H1 (cell line): ENCODE results near the gene STKLD1. TPM values are rescaled to one million over a fixed set of nuclear protein-coding genes. Genes with fewer than 3 reads are reported as not detected.

Experiments
- CTCF ChIA-PET: fragments of 300-600 bp; sonication (Branson Sonifier 250); formaldehyde crosslinking; loops from one replicate; lab custom pipeline; 2021; ENCODE audit not compliant: partially characterized antibody; lab: Charles Lee
- POLR2A ChIA-PET: fragments of 300-600 bp; sonication (Branson Sonifier 250); formaldehyde crosslinking; loops from one replicate; lab custom pipeline; 2021; ENCODE audit warnings: inconsistent platforms; ENCODE audit not compliant: partially characterized antibody; lab: Charles Lee
- DNase-seq, 2 experiments: peaks; one replicate each; pipeline versions ENCODE4 v3.0.0 to v3.0.0-alpha.2; 2010 to 2022; ENCODE audit warnings: low spot score in 2 of 2, low read depth in 1 of 2, mixed read lengths in 1 of 2
- FAIRE-seq: peaks from 2 replicates; lab custom pipeline; 2011; peaks lifted over from hg19 to GRCh38; lab: Jason Lieb, UNC
- H2AFZ ChIP-seq: 2 replicates; pipeline ENCODE4 v1.8.1; 2012; ENCODE audit warnings: low read length, inconsistent platforms
- H2AK5ac ChIP-seq: 2 replicates; pipeline ENCODE4 v1.6.1; 2013; ENCODE audit warnings: low read depth, low read length
- H2BK120ac ChIP-seq: replicated peaks from 2 replicates; pipeline ENCODE3; 2013; ENCODE audit warnings: low read depth, low read length, inconsistent platforms
- H2BK12ac ChIP-seq: 2 replicates; pipeline ENCODE4 v1.6.1; 2013; ENCODE audit warnings: low read depth, low read length
- H2BK15ac ChIP-seq: 2 replicates; pipeline ENCODE4 v1.6.1; 2013; ENCODE audit warnings: low read length
- H2BK20ac ChIP-seq: 2 replicates; pipeline ENCODE4 v1.6.1; 2013; ENCODE audit warnings: low read length
- H2BK5ac ChIP-seq: 2 replicates; pipeline ENCODE4 v1.6.1; 2013; ENCODE audit warnings: low read depth, low read length
- H3K14ac ChIP-seq: 2 replicates; pipeline ENCODE4 v1.6.1; 2013; ENCODE audit warnings: inconsistent platforms; ENCODE audit not compliant: insufficient read length
- H3K18ac ChIP-seq: 2 replicates; pipeline ENCODE4 v1.6.1; 2013; ENCODE audit warnings: low read length; ENCODE audit errors: extremely low read depth
- H3K23ac ChIP-seq: 2 replicates; pipeline ENCODE4 v1.6.1; 2013; ENCODE audit warnings: inconsistent platforms; ENCODE audit not compliant: insufficient read length
- H3K23me2 ChIP-seq: 2 replicates; pipeline ENCODE4 v1.6.1; 2013; ENCODE audit warnings: low read depth, low read length
- H3K27ac ChIP-seq: 2 replicates; pipeline ENCODE4 v1.6.1; 2011; ENCODE audit warnings: low read depth, low read length, inconsistent platforms
- H3K27me3 ChIP-seq, 4 experiments: replicated peaks in 1 of 4; 1 replicate in 1 of 4; 2 replicates in 3 of 4; pipeline versions ENCODE4 v1.6.1 to v1.8.1; 2011 to 2013; ENCODE audit warnings: low read length in 3 of 4, mild to moderate bottlenecking in 3 of 4, inconsistent platforms in 2 of 4, mixed read lengths in 2 of 4, moderate library complexity in 1 of 4; ENCODE audit not compliant: control insufficient read depth in 3 of 4, insufficient read depth in 3 of 4; ENCODE audit errors: extremely low read depth in 1 of 4
- H3K36me3 ChIP-seq, 4 experiments: 2 replicates each; pipeline versions ENCODE4 v1.6.1 to v1.8.1; 2011 to 2013; ENCODE audit warnings: mild to moderate bottlenecking in 4 of 4, low read length in 3 of 4, moderate library complexity in 2 of 4, control low read depth in 1 of 4, inconsistent platforms in 1 of 4; ENCODE audit not compliant: insufficient read depth in 4 of 4, control insufficient read depth in 2 of 4
- H3K4ac ChIP-seq: replicated peaks from 2 replicates; pipeline ENCODE3; 2013; ENCODE audit warnings: low read length, low read depth, mixed read lengths, inconsistent platforms; ENCODE audit not compliant: insufficient read length
- H3K4me1 ChIP-seq, 4 experiments: replicated peaks in 1 of 4; 1 replicate in 1 of 4; 2 replicates in 3 of 4; pipeline versions ENCODE4 v1.6.1 to v1.8.1; 2011 to 2013; ENCODE audit warnings: low read length in 3 of 4, inconsistent platforms in 2 of 4, mixed read lengths in 1 of 4; ENCODE audit not compliant: insufficient read depth in 4 of 4, control insufficient read depth in 3 of 4
- H3K4me2 ChIP-seq, 2 experiments: 2 replicates each; pipeline versions ENCODE4 v1.6.1 to v1.8.1; 2011 to 2013; ENCODE audit warnings: low read depth in 2 of 2, low read length in 2 of 2, control low read depth in 1 of 2, inconsistent platforms in 1 of 2, mild to moderate bottlenecking in 1 of 2; ENCODE audit not compliant: insufficient read depth in 1 of 2
- H3K4me3 ChIP-seq, 4 experiments: fragments of 200-600, 300-600 bp in 1 of 4; sonication (generic), shearing (Covaris generic), sonication (Bioruptor Twin) in 1 of 4; 2 replicates each; pipeline versions ENCODE4 v1.5.1 to v1.8.1; 2011 to 2016; ENCODE audit warnings: low read length in 4 of 4, low read depth in 3 of 4, control low read depth in 2 of 4, inconsistent platforms in 2 of 4, mild to moderate bottlenecking in 2 of 4, mixed read lengths in 1 of 4, moderate library complexity in 1 of 4; ENCODE audit not compliant: insufficient read depth in 2 of 4; ENCODE audit errors: extremely low read depth in 1 of 4
- H3K56ac ChIP-seq: replicated peaks from 2 replicates; pipeline ENCODE3; 2013; ENCODE audit warnings: low read depth, mild to moderate bottlenecking, mixed read lengths, low read length, inconsistent platforms; ENCODE audit not compliant: insufficient read length
- H3K79me1 ChIP-seq: 2 replicates; pipeline ENCODE4 v1.6.1; 2013; ENCODE audit warnings: low read depth, low read length, control low read depth
- H3K79me2 ChIP-seq, 2 experiments: 2 replicates each; pipeline versions ENCODE4 v1.6.1 to v1.8.1; 2012 to 2013; ENCODE audit warnings: low read length in 2 of 2, mild to moderate bottlenecking in 2 of 2, inconsistent platforms in 1 of 2; ENCODE audit not compliant: insufficient read depth in 2 of 2, control insufficient read depth in 1 of 2
- H3K9ac ChIP-seq, 4 experiments: replicated peaks in 1 of 4; 1 replicate in 1 of 4; 2 replicates in 3 of 4; pipeline versions ENCODE4 v1.6.1 to v1.8.1; 2011 to 2013; ENCODE audit warnings: low read depth in 3 of 4, low read length in 3 of 4, control low read depth in 2 of 4, mild to moderate bottlenecking in 2 of 4, moderate library complexity in 2 of 4, inconsistent platforms in 1 of 4; ENCODE audit errors: extremely low read depth in 1 of 4
- H3K9me3 ChIP-seq, 2 experiments: 2 replicates each; pipeline versions ENCODE4 v1.6.1 to v1.8.1; 2012 to 2013; ENCODE audit warnings: mild to moderate bottlenecking in 2 of 2, moderate library complexity in 2 of 2, control low read depth in 1 of 2, inconsistent platforms in 1 of 2, low read depth in 1 of 2, low read length in 1 of 2, mixed read lengths in 1 of 2; ENCODE audit not compliant: insufficient read depth in 2 of 2
- H4K20me1 ChIP-seq, 2 experiments: replicated peaks in 1 of 2; 2 replicates each; pipeline versions ENCODE3 to v1.8.1; 2011 to 2013; ENCODE audit warnings: inconsistent platforms in 2 of 2, low read length in 2 of 2, mild to moderate bottlenecking in 1 of 2; ENCODE audit not compliant: insufficient read depth in 2 of 2, control insufficient read depth in 1 of 2
- H4K5ac ChIP-seq: 2 replicates; pipeline ENCODE4 v1.6.1; 2013; ENCODE audit warnings: low read length, low read depth, mixed read lengths, inconsistent platforms; ENCODE audit not compliant: insufficient read length
- H4K8ac ChIP-seq: 2 replicates; pipeline ENCODE4 v1.8.0; 2013; ENCODE audit warnings: mild to moderate bottlenecking, moderate library complexity, low read length, inconsistent platforms; ENCODE audit not compliant: insufficient read depth; ENCODE audit errors: extremely low read depth
- H4K91ac ChIP-seq: replicated peaks from 2 replicates; pipeline ENCODE3; 2013; ENCODE audit warnings: low read length, mixed read lengths, inconsistent platforms; ENCODE audit not compliant: insufficient read length
- ASH2L ChIP-seq: fragments of 200-600, 300-600 bp; sonication (generic); IDR thresholded peaks from one replicate; pipeline ENCODE4 v1.7.1; 2017; ENCODE audit warnings: low read length
- CBX8 ChIP-seq: fragments of 300-800, 300-1000 bp; sonication (generic); IDR thresholded peaks from 2 replicates; pipeline ENCODE4 v1.7.1; 2016; ENCODE audit warnings: low read depth, low read length, borderline replicate concordance
- CTBP2 ChIP-seq: IDR thresholded peaks from 2 replicates; pipeline ENCODE4 v1.7.0; 2011; ENCODE audit warnings: borderline replicate concordance, mild to moderate bottlenecking, moderate library complexity, mixed read lengths, low read length; ENCODE audit not compliant: insufficient read depth, insufficient read length
- E2F6 ChIP-seq: IDR thresholded peaks from 2 replicates; pipeline ENCODE4 v1.6.1; 2012; ENCODE audit warnings: inconsistent platforms
- EGR1 ChIP-seq: IDR thresholded peaks from 2 replicates; pipeline ENCODE4 v1.6.1; 2011; ENCODE audit warnings: low read depth, low read length, borderline replicate concordance
- EP300 ChIP-seq, 2 experiments: IDR thresholded peaks; 1 replicate in 1 of 2; 2 replicates in 1 of 2; pipeline ENCODE4 v1.6.1; 2011 to 2012; ENCODE audit warnings: low read depth in 2 of 2, low read length in 2 of 2, mild to moderate bottlenecking in 2 of 2, borderline replicate concordance in 1 of 2, inconsistent platforms in 1 of 2, moderate library complexity in 1 of 2
- KDM4A ChIP-seq: IDR thresholded peaks from one replicate; pipeline ENCODE4 v1.7.1; 2012; ENCODE audit warnings: low read depth, mild to moderate bottlenecking, moderate library complexity, low read length, inconsistent platforms; ENCODE audit not compliant: severe bottlenecking
- NANOG ChIP-seq: IDR thresholded peaks from 2 replicates; pipeline ENCODE4 v1.6.1; 2011; ENCODE audit warnings: low read length, low read depth, mild to moderate bottlenecking, inconsistent platforms; ENCODE audit not compliant: insufficient read depth, poor library complexity, severe bottlenecking
- POLR2AphosphoS5 ChIP-seq: IDR thresholded peaks from 2 replicates; pipeline ENCODE4 v1.6.1; 2011; ENCODE audit warnings: low read depth, low read length
- SP4 ChIP-seq: IDR thresholded peaks from 2 replicates; pipeline ENCODE4 v1.6.1; 2012; ENCODE audit warnings: low read length, inconsistent platforms
- TAF1 ChIP-seq: IDR thresholded peaks from 2 replicates; pipeline ENCODE4 v1.6.1; 2011; ENCODE audit warnings: mild to moderate bottlenecking, low read depth, low read length
- TEAD4 ChIP-seq: IDR thresholded peaks from 2 replicates; pipeline ENCODE4 v1.6.1; 2012; ENCODE audit warnings: low read depth, low read length, inconsistent platforms, mixed read lengths
- YY1 ChIP-seq: IDR thresholded peaks from 2 replicates; pipeline ENCODE4 v1.6.1; 2011; ENCODE audit warnings: low read depth, mild to moderate bottlenecking, low read length
- WGBS, 2 experiments: shearing (Covaris generic) in 1 of 2; methylation state at CpG; one replicate each; pipeline versions ENCODE4 v1.1.6 to v1.1.7; 2013 to 2015; ENCODE audit warnings: low lambda C conversion rate in 2 of 2, mixed read lengths in 2 of 2, inconsistent platforms in 1 of 2, low coverage in 1 of 2, missing lambda C conversion rate in 1 of 2; ENCODE audit not compliant: insufficient replicate concordance in 2 of 2, insufficient coverage in 1 of 2, insufficient read length in 1 of 2; ENCODE audit errors: extremely low coverage in 1 of 2, missing lambda C conversion rate in 1 of 2; 5-methylcytosine and 5-hydroxymethylcytosine counted together
- polyA plus RNA-seq, 7 experiments: library from polyadenylated mRNA; depleted of rRNA in 3 of 7; stranded (reverse) in 5 of 7; unstranded in 2 of 7; fragments of >200 nt in 5 of 7; fragments of 200-250 nt in 2 of 7; gene quantifications; 1 replicate in 5 of 7; 2 replicates in 1 of 7; 4 replicates in 1 of 7; pipeline versions ENCODE4 v1.2.1 to v1.2.3, GENCODE V29; 2011 to 2013; ENCODE audit warnings: missing spikeins in 2 of 7, mixed read lengths in 2 of 7
- total RNA-seq: library from RNA; stranded (reverse); fragmentation: NEBNext Ultra II Directional; extraction: Animal tissue kit (Norgen Biotek cat#: 25700); gene quantifications from 2 replicates; pipeline ENCODE4 v1.2.1, GENCODE V29; 2021

STKLD1 gene
- total and polyA plus RNA-seq, 2 of the 8 experiments (the other 6 are each of a cell fraction or from before 2014, with no cell fraction given) = 0.26 TPM; not detected in 1

DNA sequence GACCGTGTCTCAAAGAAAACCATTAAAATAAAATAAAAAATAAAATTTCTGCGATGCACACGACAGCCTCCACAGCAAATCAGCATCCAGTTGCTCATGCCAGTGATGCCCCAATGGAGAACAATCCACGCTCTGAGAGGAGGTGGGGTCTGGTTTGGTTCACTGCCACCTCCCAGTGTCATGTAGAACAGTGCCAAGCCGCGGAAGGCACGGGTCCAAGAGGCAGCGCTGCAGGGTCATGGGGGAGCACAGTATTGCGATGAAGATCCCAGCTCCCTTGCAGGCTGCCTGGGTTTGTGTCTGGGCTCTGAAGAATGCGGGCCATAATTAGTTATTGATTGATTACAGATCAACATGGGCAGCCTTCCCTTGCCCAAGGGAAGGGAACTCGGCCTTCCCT, 77.5 kb downstream of the STKLD1 start:
- no peaks in the 10 kb centered on the region for H3K36me3 ChIP-seq
- H3K4me3 ChIP-seq = no peak overlapping the region
- DNase-seq (no peak), FAIRE-seq (no peak)
- no peaks in the 10 kb centered on the region for H3K23me2 ChIP-seq
- no peak overlapping the region for H3K9ac ChIP-seq
- no peaks in the 10 kb centered on the region; a peak in 2 of 7 replicates for H3K27me3 ChIP-seq
- no peak overlapping the region for H2AK5ac ChIP-seq
- no peak overlapping the region for H3K23ac ChIP-seq
- H4K20me1 ChIP-seq = peaks cover 0 to 2% of the 10 kb centered on the region in 2 experiments
- ChIA-PET POLR2A (interaction anchor here (0.9 to 2.1 kb wide), 6 partner anchors 10 to 103 kb away, joined by 3 to 6 read pairs (median 4); no protein-coding TSS in a partner anchor), CTCF (interaction anchor here (1.0 to 6.9 kb wide), 7 partner anchors 8 to 37 kb away, joined by 3 to 64 read pairs (median 8); partner anchors contain the start of gene SLC2A6)
- H3K79me2 ChIP-seq = no peaks in the 10 kb centered on the region
- H3K18ac ChIP-seq = no peak overlapping the region
- no peak overlapping the region for H2BK20ac ChIP-seq
- H4K5ac ChIP-seq = no peak overlapping the region
- H2BK15ac ChIP-seq = no peak overlapping the region
- no peak overlapping the region for H4K91ac ChIP-seq
- H2BK5ac ChIP-seq = no peak overlapping the region
- no peak overlapping the region for H2AFZ ChIP-seq
- no peak overlapping the region for H3K4me2 ChIP-seq
- peaks cover 0 to under 1% (median 0%) of the 10 kb centered on the region in 4 experiments; a peak in 1 of 7 replicates for H3K4me1 ChIP-seq
- 93% methylated on average over 10 of the region's 11 CpGs; no CpG with 5 or more reads in 1 of the 2 experiments for WGBS, 2 experiments
- H4K8ac ChIP-seq = no peak overlapping the region
- no peaks in the 10 kb centered on the region for H3K79me1 ChIP-seq
- H3K14ac ChIP-seq = no peak overlapping the region
- no peak overlapping the region for H3K56ac ChIP-seq
- no peaks in the 10 kb centered on the region for H3K9me3 ChIP-seq
- no peak overlapping the region for H2BK12ac ChIP-seq
- no peak overlapping the region for H3K4ac ChIP-seq
- no peak overlapping the region for H3K27ac ChIP-seq
- no peak overlapping the region for H2BK120ac ChIP-seq
- TF ChIP-seq TAF1 = no peak
- TF ChIP-seq YY1 = no peak
- TF ChIP-seq CBX8 = no peak
- TF ChIP-seq E2F6 = no peak
- no peak for TF ChIP-seq EP300 (IDR thresholded peaks at IDR 0.05; ENCODE audit: borderline replicate concordance in 1 of 2, low read depth in 2 of 2, low read length in 2 of 2)
- no peak for TF ChIP-seq NANOG
- TF ChIP-seq EGR1 = no peak
- no peak for TF ChIP-seq POLR2AphosphoS5
- no peak for TF ChIP-seq CTBP2
- TF ChIP-seq ASH2L = no peak
- TF ChIP-seq KDM4A = no peak
- TF ChIP-seq SP4 = no peak
- TF ChIP-seq TEAD4 = no peak
